Stimulated activated CD8-positive, alpha-beta memory T cell treated with anti-CD3 and anti-CD28 coated beads, Interleukin-2, amount 100 ng/mL, for 1 hour (primary cell): ENCODE measurements around the gene ADAMTSL2.

Source experiments
- DNase-seq, 2 donors: peaks; one replicate each; pipeline ENCODE4 v3.0.0-alpha.2; 2020; ENCODE audit warnings: low read depth in 2 of 2

The ADAMTSL2 gene

GRCh38 chr9:133517711-133518110 lies 16.8 kb upstream of the ADAMTSL2 start:
- no peak for DNase-seq

GRCh38 chr9:133518200-133518599 lies 16.3 kb upstream of the ADAMTSL2 start:
- no peak for DNase-seq

- DNase-seq, result no peak
Observed at GRCh38 chr9:133518706-133519449, 15.6 kb upstream of the ADAMTSL2 start.

- no peak for DNase-seq
Observed at GRCh38 chr9:133519693-133520092, 14.8 kb upstream of the ADAMTSL2 start.

DNA sequence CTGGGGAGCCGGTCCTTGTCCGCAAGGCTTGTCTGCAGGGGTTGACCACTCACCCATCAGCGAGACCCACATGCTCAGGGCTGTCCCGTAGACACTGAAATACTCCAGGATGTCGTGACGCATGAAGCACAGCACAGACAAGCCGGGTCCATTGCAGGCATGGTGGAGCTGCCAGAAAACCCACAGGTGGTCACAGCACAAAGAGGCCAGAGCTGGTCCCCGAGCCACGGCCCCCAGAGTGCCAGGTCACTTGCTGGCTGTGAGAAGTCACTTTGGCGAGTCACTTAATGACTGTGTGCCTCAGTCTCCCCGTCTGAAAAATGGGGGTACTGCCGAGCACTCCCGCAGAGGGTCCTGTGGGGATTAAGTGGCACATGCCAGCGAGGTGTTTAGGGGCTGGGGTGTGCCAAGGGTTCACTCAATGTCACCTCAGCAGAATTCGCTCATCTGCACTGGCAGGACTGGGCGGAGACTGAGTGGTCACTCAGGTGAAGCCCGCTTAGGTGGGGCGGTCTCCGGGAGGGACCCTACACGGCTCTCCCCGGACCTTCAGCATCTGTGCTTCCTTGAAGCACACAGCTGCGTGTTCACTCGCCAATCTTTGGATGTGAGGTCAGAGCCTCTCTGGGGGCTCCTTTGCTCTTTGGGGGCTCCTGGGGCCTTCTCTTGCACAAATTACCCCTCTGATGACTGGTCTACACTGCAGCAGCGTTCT lies 14.2 kb upstream of the ADAMTSL2 start:
- DNase-seq, result no peak

DNA sequence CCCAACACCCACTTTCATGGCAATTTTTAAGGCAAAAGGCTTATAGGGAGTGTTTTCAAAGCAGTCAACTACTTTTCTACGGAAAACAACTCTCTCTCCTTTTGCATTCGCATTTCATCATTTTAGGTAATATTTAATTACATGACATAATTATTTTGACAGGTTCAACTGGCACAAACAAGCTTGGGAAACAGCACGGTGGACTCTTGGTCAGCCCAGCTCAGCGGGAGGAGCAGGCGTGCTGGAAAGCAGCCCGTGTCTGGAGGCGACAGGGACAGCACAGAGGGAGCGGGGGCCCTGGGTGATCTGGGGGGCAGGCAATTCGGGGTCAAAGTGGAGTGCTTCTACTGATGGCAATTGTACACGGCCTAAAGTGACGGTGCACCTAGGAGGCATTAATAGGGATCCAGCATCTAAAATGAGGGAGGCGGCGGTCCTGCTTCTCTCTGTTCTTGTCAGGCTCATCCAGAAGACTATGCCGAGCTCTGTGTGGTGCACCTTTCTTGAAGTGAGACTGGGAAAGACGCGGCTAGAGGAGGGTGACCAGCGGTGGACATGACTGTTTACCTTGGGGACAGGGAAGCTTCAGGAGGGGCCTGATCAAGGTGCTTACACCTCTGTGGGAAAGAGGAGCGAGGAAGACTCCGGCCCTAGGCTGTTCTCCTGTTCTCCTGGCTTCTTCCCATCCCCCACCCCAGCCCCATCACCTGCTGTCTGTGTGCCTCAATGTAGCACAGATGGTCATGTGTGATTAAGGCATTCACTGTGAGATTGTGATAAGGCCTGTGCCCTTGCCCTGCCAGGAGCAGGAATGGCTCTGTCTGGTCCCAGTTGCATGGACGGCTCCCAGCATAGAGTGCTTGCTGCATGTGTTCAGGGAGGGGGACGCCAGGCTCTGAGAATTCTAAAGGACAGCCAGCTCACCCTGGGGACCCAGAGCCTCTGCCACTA lies 13.1 kb upstream of the ADAMTSL2 start:
- DNase-seq, result no peak

GRCh38 chr9:133522073-133522910 lies 12.2 kb upstream of the ADAMTSL2 start:
- no peak for DNase-seq

DNA sequence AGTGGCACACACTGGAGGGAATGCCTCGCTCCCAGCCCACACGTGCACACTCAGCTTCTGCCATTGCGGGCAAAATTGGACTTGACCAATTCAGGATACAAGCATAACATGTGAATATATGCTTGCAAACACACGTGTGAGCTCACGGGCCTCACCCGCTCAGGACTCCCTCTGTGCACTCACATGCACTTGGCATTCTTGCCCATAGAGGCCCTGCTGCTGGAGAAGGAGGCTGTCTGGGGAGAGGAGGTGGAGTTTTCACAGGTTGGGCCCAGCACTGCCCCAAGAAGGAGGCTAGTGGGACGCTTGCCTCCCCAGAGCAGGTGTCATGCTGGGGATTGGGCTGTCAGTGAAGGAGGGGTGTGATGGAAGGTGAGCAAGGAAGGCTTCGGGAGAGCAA lies 11.4 kb upstream of the ADAMTSL2 start:
- no peak for DNase-seq

GRCh38 chr9:133524146-133524545 lies 10.4 kb upstream of the ADAMTSL2 start:
- DNase-seq, result no peak

DNA sequence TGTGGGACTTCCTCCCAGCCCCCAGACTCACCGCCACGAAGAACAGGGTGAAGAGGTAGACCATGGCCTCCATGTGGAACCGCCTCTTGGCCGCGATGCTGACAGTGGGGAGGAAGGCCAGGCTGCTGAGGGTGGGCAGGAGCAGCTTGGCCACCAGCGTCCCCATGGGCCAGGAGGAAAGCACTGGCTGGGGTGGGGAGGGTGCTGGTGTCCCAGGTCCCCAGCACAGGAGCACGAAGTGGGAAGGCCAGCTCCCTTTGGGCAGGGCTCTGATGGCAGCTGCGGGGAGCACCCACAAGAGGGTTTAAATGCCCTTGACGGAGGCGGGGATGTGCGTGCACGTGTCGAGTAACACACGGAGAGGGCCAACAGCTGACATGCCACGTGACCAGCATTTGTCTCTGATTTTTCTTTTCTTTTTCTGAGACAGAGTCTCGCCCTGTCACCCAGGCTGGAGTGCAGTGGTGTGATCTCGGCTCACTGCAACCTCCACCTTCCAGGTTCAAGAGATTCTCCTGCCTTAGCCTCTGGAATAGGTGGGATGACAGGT lies 9.8 kb upstream of the ADAMTSL2 start, which contains the start of gene MYMK:
MYMK (minus strand) TSS at position 281 of the 550 bp plus-strand sequence; CDS start at position 166, 115 bp downstream.
- no peak for DNase-seq

- no peak for DNase-seq
Observed at GRCh38 chr9:133525677-133526076, 8.8 kb upstream of the ADAMTSL2 start.

DNA sequence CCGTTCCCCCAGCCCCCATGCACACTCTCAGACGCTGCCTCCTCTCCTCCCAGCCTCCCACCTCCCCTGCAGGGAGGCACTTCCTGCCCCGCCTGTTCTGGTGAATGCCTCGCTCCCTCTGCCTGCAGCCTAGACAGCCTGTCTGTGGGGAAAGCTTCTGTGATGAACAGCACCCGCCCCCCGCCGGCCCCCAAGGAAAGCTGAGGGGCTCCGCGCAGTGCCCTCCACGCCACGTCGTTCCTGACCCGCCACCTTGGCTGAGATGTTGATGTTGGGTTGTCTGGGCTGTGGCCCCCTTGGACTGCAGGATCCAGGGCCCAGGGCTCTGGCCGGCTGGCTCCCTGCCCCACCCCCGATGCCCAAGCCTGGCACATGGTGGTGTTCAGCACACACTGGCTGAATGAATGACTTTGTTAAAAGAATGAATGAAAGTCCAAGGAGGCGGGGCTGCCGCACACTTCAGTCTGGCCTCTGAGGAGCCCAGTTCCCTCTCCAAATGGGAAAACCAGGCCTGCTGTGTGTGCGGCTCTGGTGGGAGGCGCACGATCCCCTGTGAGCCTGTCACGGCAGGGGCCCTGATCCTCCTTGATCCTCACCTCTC lies 7.7 kb upstream of the ADAMTSL2 start:
- DNase-seq, result no peak

DNA sequence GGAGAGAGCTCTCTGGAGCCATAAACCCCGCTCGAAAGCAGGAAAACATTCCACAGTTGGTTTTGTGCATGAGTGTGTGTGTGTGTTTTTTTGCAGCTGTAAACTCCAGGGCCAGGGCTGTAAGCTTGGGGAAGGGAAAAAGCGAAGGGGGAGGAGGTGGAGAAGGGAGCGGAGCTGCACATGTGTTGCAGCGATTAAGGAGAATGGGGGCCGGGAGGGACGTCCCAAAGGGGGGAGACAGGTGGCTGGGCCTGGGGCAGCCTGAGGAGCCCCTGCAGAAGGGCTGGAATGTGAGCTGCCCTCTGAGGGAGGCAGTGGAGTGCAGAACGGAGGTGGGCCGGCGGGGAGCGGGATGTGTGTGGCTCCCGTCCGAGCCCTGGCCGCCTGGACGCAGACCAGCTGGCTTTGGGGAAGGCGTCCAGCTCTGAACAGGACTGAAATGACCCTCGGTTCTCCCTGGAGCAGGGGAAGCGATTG lies 7.0 kb upstream of the ADAMTSL2 start:
- DNase-seq, result no peak

DNA sequence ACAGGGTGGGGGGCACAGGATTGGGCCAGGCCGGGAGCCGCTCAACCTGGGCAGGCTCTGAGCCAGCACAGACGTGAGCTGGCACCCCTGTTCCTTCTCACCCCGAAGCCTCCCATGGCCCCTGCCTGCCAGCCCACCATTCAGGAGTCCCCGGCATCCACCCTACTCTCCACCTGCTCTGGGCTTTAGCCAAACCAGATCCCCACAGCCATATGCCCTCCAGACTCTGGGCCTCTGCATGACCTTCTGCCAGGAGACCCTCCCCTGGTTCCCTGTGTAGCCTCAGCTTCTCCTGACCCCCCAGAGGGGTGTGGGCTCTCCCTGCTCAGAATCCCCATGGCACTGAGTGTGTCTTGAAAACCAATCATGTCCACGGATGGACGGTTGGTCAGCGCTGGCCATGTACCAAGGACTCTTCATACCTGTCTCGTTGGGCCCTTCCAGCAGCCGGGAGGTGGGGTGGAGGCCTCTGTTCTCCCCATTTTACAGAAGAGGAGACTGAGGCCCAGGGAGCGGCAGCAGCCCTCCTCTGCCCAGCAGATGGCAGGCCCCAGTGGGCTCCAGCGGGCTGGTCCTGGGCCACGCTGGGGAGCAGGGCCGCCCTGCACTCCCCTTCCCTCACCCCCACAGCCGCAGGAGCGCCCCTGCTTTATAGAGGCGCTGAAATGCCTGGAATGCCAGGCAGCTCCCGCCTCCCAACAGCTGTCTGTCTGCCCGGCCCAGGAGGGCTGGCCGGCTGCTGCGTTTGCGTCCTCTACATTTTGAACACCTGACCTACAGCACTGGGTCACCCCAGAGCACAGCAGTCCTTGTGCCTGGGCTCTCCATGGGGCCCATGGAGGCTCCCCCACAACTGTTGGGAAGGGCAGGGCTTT lies 6.3 kb upstream of the ADAMTSL2 start:
- DNase-seq, result no peak

DNA sequence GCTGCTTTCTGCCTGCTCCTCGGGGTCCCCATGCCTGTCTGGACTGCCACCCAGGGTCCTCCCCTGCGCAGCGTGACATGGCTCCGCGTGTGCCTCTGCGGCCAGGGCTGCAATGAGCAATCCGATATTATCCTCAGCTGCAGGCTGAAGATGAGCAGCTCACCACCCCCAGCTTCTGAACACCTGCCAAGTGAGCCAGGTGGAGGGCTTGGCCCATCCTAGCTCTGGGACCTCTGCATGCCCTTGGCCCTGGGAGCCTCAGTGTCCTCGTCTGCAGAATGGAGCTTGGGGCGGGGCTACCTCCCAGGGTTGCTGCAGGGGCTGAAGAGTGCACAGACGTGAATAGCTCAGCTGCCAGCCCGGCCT lies 5.6 kb upstream of the ADAMTSL2 start:
- DNase-seq, result no peak

- no peak for DNase-seq
Observed at GRCh38 chr9:133529457-133529856, 5.0 kb upstream of the ADAMTSL2 start.

DNA sequence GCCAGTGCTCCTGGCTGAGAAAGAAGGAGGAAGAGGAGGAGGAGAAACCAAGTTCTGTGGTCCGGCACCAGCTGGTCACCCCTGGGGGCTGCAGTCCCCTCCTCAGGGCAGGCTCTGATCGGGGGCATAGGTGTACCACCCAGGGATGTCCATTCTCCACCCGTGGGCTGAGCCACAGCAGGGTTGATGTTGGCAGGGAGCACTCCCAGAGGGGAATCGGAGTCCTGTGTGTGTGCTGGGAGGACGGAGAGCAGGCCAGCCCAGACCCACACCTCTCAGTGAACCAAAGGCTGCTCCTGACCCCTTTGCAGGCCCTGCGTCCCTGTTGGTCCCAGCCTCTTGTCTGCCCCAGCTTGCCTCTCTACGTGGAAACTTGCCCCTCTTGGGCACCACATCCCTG lies 4.6 kb upstream of the ADAMTSL2 start:
- no peak for DNase-seq

DNA sequence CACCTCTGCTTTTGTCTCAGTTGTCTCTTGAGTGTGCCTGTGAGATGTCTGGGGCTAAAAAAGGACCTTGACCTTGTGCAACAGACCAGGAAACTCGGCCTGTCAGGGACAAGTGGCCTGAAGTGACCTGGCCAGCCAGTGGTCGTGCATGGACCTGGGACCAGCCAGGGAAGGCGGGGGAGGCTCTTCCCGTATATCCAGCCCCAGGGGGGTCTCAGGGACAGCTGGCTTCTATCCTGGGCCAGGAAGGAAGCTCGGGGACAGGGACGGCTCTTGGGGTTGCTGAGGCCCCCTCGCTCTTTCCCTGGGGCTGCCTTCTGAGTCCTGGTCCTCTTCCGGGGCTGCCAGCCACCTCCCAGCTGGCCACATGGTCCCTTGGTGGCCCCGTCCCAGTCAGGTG lies 3.2 kb upstream of the ADAMTSL2 start:
- DNase-seq, result no peak

DNA sequence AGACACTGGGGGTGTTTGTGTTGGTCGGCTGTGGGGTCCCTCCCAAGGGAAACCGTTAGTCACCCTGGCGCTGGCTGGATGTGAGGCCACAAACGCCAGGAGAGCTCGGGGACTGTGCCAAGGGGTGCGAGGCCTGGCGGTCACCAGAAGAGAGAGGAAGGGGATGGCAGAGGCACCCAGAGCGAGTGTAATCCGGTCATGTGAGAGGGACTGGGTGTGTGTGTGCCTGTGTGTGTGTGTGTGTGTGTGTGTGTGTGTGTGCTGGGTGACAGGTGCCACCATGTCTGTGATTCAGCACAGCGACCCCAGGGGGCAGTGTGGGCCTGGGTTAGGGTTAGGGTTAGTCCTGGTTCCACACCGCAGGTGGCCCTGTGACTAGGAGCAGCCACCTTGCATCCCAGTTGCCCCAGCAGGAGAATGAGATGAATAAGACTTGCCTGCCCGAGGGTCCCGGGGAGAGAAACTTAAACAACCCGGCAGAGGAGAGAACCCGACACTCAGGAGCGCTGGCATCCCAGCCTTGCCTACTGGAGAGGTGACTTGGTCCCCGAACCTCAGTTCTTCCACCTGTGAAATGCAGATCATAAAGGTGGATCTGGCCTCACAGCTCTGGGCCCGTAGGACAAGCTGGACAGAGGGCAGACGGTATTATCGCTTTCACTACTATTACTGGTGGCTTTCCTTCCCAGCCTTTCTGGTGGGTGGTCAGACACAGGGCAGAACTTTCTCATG lies 1.4 kb upstream of the ADAMTSL2 start:
- peak; percentile 14 to 28 for DNase-seq
